ENCODE measurements around the gene CNOT3.
"Not testable (repeated sequence)": the region's sequence is repeated elsewhere in the genome, so short reads cannot be mapped to it uniquely, and the experiment has no call there.

The CNOT3 gene

DNA sequence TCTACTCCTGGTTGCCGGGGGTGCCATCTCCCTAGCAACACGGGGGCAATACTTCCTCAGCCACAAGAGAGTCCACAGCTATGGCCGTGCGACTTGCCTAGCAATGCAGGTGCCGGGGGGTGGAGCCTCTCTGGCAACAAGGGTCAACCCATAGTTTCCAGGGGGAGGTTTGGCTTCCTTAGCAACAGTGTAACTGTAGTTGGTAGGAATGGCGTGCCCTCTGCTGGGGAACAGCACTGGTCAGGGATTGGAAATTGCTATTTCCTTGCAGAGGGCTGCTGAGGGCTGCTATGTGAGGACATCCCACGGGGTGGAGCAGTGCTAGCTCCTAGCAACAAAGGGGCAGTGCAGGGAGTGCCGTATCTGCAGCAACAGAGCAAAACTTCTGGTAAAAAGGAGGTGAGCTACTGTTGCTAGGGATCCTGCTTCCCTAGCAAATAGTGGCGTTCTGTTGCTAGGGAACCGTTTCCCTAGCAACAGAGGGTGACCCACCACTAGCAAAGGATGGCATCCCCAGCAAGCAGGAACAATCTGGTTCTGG is 42.4 kb downstream of the CNOT3 start:
- ChIA-PET POLR2A (no interaction called here), CTCF (interaction anchor here (0.7 to 1.2 kb wide), 2 partner anchors 9 to 12 kb away, joined by 3 to 5 read pairs; partner anchors contain the start of gene MBOAT7)
- no peak for TF ChIP-seq CTCF (IDR thresholded peaks at IDR 0.05; ENCODE audit: control extremely low read depth, extremely low read depth, low read depth, missing control alignments)
- no peak for DNase-seq (ENCODE audit: extremely low spot score)

GRCh38 chr19:54180691-54181091 is 43.1 kb downstream of the CNOT3 start:
- ChIA-PET CTCF (interaction anchor here (1.2 kb wide), 1 partner anchor 12 kb away, joined by 5 read pairs; no protein-coding TSS in a partner anchor), POLR2A (no interaction called here)
- TF ChIP-seq CTCF (IDR thresholded peaks at IDR 0.05; ENCODE audit: control extremely low read depth, extremely low read depth, low read depth, missing control alignments), result no peak
- DNase-seq (ENCODE audit: extremely low spot score), result no peak

DNA sequence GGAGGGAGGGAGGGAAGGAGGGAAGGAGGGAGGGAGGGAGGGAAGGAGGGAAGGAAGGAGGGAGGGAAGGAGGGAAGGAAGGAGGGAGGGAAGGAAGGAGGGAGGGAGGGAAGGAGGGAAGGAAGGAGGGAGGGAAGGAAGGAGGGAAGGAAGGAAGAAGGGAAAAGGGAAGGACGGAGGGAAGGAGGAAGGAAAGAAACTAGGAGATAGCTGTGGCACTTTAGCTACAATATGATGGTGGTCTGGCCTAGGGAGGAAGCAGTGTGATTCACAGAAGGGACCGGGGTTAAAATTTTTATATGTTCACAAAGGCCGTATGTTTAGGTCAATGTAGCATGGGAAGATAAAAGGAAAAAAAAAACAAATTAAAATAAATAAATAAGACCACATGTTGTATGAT is 44.3 kb downstream of the CNOT3 start:
- not testable (repeated sequence) for DNase-seq (ENCODE audit: extremely low spot score)
- CTCF ChIA-PET, result interaction anchor here (3.1 kb wide), 1 partner anchor 14 kb away, joined by 13 read pairs; no protein-coding TSS in a partner anchor
- POLR2A ChIA-PET, result interaction anchor here (0.5 kb wide), 1 partner anchor 9 kb away, joined by 5 read pairs; the partner anchor contains the start of gene TMC4

DNA sequence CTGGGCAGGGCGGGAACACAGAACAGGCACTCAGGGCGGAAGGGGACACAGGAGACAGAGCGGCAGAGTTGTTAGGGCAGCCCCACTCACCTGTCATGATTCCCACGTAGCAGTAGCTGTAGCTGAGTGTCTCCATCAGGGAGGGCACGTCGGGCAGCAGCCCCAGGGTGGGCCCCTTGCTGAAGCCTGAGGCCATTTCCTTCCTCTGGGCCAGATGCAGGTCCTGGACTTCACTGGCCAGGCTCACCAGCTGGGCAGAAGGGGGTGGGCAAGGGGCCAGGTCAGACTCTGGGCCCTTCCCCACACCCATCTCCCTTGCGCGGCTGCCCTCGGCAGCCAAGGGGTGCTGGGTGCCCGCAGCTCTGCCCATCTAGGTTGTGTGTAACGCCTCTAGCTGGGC is 45.9 kb downstream of the CNOT3 start:
- DNase-seq (ENCODE audit: extremely low spot score), result no peak
- CTCF ChIA-PET, result interaction anchor here (1.1 to 3.1 kb wide), 2 partner anchors 13 to 16 kb away, joined by 4 to 13 read pairs; no protein-coding TSS in a partner anchor
- TF ChIP-seq CTCF (IDR thresholded peaks at IDR 0.05; ENCODE audit: control extremely low read depth, extremely low read depth, low read depth, missing control alignments), result no peak
- POLR2A ChIA-PET, result no interaction called here

GRCh38 chr19:54186351-54186750 is 48.8 kb downstream of the CNOT3 start:
- CTCF ChIA-PET, result interaction anchor here (1.0 to 1.1 kb wide), 3 partner anchors 13 to 18 kb away, joined by 3 read pairs; no protein-coding TSS in a partner anchor
- DNase-seq (ENCODE audit: extremely low spot score), result no peak
- POLR2A ChIA-PET, result interaction anchor here (0.9 kb wide), 1 partner anchor 11 kb away, joined by 3 read pairs; no protein-coding TSS in a partner anchor
- no peak for TF ChIP-seq CTCF (IDR thresholded peaks at IDR 0.05; ENCODE audit: control extremely low read depth, extremely low read depth, low read depth, missing control alignments)

DNA sequence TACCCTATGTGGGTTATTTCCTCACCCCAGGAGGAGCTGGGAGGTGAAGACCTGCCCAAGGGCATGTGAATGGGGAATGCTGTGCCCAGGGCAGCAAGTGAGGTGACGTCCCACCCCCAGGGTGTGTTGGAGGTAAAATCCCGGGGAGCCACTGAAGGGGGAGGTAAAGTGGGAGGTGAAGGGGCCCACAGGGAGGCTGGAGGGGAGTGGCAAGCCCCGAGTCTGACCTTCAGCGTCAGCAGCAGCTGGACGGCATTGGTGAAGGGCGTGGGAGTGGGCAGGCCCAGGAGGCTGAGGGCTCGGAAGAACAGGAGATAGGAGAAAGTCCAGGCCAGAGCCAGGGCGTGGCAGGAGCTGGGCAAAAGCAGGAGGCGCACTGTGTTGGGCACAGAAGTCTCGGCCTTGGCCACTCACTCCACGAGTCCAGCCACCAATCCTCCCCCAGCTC is 49.4 kb downstream of the CNOT3 start:
- DNase-seq (ENCODE audit: extremely low spot score), result no peak
- ChIA-PET CTCF (interaction anchor here (1.0 to 5.2 kb wide), 3 partner anchors 13 to 18 kb away, joined by 3 to 22 read pairs (median 3); no protein-coding TSS in a partner anchor), POLR2A (no interaction called here)
- TF ChIP-seq CTCF (IDR thresholded peaks at IDR 0.05; ENCODE audit: control extremely low read depth, extremely low read depth, low read depth, missing control alignments), result no peak

DNA sequence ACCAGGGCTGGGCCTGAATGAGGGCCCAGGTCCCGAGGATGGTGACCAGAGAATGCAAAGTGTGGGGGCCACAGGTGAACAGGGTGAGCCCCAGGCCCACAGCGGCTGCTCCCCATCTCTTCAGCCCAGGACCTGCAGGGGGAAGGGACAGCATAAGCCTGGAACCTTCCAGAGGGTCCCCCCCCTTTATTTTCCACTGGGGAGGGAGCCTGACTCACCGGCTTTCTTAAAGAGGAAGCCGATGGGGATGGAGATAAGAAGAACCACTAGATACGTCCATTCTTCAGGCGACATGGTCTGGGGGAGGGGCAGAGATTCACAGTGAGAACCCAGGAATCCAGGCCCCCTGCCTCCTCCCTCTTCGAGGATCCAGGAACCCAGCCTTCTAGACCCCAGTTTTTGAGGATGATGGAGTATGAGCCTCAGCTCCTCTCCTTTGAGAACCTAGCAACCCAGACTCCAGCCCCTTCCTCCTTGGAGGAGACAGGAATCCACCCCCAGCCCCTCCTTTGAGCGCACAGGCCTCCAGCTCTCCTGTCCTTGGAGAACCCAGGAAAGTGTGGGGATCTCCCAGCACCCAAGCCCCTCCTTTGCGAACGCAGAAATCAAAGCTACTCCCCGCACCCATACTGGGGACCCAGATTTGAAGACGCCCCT is 50.8 kb downstream of the CNOT3 start:
- TF ChIP-seq CTCF (IDR thresholded peaks at IDR 0.05; ENCODE audit: control extremely low read depth, extremely low read depth, low read depth, missing control alignments), result no peak
- CTCF ChIA-PET, result interaction anchor here (1.2 to 5.2 kb wide), 12 partner anchors 10 to 44 kb away, joined by 3 to 27 read pairs (median 5); partner anchors contain the start of genes LENG1 and TMC4
- POLR2A ChIA-PET, result interaction anchor here (1.8 to 4.4 kb wide), 3 partner anchors 13 to 51 kb away, joined by 5 to 102 read pairs (median 18); partner anchors contain the start of genes CNOT3 and RPS9
- DNase-seq (ENCODE audit: extremely low spot score), result no peak
